GM18873 (cell line): ENCODE measurements around the gene GABBR1.

Experiments used
- ATAC-seq: cut with Tn5 transposase; IDR thresholded peaks from one replicate; pipeline ENCODE4 v1.9.1; 2021; ENCODE audit warnings: mild to moderate bottlenecking, moderate library complexity, moderate number of reproducible peaks; ENCODE audit not compliant: unreplicated experiment, low FRiP score

Gene GABBR1

GRCh38 chr6:29625337-29625930 is 7.5 kb downstream of the GABBR1 start:
- no peak for ATAC-seq

DNA sequence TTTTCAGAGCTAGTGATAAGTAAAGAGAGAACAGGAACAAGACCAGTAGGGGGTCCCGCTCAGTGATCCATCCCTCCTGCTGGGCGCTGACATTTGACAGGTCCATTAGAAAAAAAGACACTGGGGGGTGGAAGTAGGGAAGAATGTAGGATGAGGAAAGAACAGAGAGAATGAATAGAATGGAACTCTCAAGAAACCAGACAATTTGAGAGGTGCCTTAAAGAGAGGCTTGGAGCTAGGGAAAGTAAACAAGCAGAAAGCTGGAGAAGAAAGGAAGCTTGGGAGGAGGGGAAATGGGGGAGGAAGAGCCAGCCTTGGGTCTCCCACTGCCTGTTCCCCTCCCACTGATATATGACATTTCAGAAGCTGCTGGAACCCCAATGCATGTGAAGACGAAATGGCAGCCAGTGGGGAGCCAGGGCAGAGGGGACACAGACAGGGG is 8.4 kb downstream of the GABBR1 start:
- no peak for ATAC-seq

- ATAC-seq, result no peak
Observed at GRCh38 chr6:29620630-29621029, 12.4 kb downstream of the GABBR1 start.

DNA sequence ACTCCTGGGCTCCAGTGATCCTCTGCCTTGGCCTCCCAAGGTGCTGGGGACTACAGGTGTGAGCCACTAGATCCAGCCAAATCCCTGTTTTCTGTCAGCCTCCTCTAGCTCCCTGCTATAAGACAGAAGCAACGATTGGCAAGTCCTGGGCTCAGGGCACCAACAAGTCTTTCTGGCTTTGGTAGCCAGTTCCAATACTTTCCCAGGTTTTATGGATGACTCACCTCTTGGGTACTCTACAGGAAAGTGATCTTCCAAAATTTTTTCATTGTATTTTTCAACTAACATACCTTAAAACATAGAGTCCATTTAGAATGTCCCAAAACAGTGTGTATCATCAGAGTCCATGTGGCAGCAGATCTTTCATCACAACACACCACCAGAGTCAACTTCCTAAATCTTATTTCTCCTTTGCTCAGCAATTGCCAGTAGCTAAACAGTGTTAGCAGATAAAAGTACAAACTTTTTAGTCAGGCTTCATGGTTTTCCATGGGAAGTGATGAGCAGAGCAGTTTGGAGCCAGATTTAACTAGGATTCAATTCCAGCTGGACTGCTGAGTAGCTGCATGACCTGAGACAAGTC is 13.3 kb downstream of the GABBR1 start:
- no peak for ATAC-seq

GRCh38 chr6:29617782-29618554 is 15.0 kb downstream of the GABBR1 start:
- no peak for ATAC-seq

- ATAC-seq, result no peak
Observed at GRCh38 chr6:29611426-29611825, 21.6 kb downstream of the GABBR1 start.

DNA sequence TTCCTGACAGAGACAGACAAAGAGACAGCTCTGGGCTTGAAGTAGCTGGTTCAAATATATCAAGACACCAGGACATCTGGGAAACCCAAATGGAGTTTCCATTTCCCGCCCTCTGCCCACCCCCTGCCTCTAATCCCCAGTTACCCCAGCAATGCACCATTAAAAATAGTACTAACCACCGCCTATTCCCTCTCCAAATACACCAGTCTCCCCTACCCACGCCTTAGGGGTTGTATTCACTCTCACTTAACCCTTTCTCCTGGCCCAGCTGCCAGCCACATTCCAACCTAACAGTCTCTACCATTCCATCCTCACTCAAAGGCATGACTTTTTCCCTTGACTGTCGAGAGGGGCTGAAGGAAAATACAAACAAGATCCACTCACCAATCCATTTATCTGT is 22.4 kb downstream of the GABBR1 start:
- no peak for ATAC-seq

- ATAC-seq, result no peak
Observed at GRCh38 chr6:29608131-29608530, 24.9 kb downstream of the GABBR1 start.

DNA sequence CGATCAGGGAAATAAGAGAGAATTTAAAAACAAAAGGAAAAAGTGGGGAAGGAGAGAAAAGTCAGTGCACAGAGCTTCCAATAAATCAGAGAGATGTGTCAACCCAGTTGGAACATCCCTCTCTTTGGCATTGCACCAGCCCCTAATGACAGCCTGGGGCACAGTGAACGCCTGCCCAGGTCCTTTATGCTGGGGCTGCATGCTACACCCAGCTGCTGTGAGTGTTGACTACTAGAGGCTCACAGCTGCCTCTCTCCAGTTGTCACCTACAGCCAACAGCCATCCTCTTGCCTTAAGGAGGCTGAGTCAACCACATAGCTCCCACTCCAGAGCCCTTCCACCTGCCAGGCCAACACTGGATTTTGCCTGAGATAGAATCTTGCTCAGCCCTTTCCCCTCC is 29.1 kb downstream of the GABBR1 start:
- no peak for ATAC-seq

GRCh38 chr6:29603456-29603855 is 29.5 kb downstream of the GABBR1 start:
- no peak for ATAC-seq

DNA sequence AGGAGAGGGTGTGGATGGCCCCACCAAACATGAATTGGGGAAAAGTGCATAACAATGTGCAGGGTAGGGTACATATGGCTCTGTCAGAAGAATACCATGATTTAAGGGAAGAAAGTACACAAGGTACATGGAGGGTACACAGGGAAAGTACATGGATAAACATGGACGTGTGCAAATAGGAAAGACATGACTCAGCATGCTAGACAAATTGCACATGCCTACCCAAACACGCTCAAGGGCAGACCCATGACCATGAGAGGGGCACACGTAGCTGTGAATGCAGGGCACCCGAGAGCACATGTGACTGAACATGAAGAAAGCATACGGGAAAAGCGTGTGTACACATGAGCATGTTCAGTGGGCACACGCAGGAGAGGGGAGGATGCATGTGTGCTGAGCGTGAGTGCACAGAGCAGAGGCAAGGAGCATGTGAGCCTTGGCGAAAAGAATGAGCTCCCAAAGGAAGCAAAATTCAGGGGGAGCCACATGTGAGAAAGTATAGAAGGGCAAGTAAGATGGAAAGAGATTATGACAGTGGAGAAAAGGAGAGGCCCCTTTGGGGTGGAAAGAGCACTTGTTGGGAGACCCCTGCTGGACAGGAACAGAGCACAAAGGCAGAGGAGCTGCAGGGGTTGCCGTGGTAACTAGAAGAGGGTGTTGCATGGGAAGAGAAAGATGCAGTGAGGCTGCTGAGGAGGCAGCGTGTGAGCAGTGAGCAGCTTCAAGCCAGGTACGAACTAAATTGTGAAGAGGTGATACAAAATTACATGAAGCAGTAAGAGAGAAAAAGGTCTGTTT is 30.2 kb downstream of the GABBR1 start:
- ATAC-seq, result no peak

DNA sequence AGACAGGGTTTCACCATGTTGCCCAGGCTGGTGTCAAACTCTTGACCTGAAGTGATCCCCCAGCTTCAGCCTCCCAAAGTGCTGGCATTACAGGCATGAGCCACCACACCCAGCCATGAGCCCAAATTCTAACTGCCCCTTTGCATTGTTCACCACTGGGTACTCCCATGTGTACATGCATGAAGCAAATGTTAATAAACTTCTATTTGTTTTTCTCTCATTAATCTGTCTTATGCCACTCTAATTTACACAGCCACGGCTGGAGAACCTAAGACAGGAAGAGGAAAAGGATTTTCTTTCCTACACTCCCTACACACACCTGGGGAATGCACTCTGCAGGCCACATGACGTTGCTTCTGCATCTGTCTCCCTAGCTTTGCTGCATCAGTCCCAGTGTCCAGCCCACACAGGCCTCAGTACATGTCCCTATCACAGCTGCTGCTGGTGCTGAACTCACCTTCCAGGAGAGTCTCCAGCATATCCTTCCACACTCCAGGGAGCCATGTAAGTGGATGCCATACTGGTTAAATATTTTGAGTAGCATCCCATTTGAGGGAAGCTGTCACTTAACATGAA is 34.7 kb downstream of the GABBR1 start:
- ATAC-seq, result no peak

GRCh38 chr6:29597184-29597583 is 35.8 kb downstream of the GABBR1 start:
- no peak for ATAC-seq

GRCh38 chr6:29596381-29596900 is 36.5 kb downstream of the GABBR1 start:
- ATAC-seq, result no peak

- ATAC-seq, result no peak
Observed at GRCh38 chr6:29593199-29593855, 39.7 kb downstream of the GABBR1 start.

GRCh38 chr6:29591677-29592076 is 41.3 kb downstream of the GABBR1 start:
- ATAC-seq, result no peak

GRCh38 chr6:29590218-29590808 is 42.7 kb downstream of the GABBR1 start:
- no peak for ATAC-seq

DNA sequence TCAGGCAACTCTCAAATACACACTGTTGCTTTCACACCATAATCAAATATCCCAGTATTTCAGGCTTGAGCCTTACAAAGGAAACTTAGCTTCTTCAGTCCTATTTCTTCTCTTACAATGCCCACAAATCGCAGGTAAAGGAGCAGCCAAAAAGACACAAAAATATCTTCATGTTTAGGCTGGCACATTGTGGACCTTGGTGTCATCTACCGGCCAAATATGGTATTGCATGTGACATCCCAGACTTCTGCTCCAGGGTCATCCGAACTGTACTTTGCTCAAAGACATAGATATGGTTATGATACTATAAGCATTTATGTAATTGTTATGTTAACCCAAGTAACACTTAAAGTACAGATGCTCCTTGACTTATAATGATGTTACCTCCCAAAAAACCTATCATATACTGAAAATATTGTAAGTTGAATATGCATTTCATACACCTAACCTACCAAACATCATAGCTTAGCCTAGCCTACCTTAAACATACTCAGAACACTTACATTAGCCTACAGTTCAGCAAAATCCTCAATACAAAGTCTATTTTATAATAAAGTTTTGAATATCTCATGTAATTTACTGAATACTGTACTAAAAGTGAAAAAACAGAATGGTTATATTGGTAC is 43.4 kb downstream of the GABBR1 start:
- no peak for ATAC-seq

GRCh38 chr6:29584821-29585220 is 48.2 kb downstream of the GABBR1 start, which contains the start of gene OR2H2:
Gene OR2H2 (plus strand): TSS chr6:29585121. CDS start chr6:29587945, 2,824 bp downstream.
- no peak for ATAC-seq
